Activated T-cell treated with anti-CD3 and anti-CD28 coated beads for 48 hours (primary cell): ENCODE data around the gene PRAME.
"Not testable (repeated sequence)": the region's sequence is repeated elsewhere in the genome, so short reads cannot be mapped to it uniquely, and the experiment has no call there.

Source experiments
- DNase-seq: peaks from one replicate; pipeline ENCODE4 v3.0.0-alpha.2; 2020; ENCODE audit warnings: low read depth

Gene PRAME

DNA sequence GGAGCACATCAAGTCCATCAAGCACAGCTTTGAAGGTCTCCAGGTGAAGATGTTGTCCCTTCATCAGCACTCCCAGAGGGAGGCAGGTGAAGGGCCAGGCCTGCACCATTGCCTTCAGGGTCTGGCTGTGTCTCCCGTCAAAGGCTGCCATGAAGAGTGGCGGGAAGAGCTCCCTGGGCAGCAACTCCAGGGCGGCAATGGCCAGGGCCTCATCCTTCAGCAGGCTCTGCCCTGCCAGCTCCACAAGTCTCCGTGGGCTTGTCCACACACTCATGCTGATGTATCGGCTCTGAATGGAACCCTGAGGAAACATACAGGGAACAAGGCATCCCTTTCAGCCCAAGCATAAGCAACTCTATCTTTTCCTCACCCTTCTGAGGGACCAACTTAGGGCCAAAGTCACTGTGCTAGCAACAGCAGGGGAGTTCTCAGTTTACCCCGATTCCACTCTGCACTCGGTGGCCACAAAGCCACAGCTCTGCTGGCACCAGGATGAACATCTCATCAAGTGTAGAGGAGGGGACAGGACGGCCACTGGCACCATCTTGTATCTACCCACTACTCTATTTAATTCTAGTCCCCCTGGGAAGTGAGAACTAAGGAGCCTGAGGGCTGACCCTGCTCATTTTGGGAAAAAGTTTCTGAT, 8.2 kb downstream of the PRAME start:
- no peak for DNase-seq

DNA sequence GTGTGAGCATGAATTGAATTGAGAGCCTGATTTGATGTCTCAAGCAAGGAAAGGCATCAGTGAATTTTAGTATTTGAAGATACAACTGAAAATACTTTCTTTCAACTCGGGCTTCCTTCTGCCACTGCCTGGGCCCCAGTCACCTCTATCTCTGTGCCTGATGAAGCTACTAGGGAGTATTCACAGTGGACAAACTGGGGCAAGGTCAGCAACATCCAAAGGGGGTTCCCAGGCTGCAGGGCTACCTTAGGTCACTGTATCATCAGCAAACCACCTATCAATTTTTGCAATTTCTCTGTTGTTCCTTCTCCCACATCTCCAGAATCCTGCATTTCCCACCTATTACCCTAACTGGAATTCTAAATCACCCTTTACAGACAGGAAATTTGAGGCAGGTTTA, 10.2 kb downstream of the PRAME start:
- no peak for DNase-seq

DNA sequence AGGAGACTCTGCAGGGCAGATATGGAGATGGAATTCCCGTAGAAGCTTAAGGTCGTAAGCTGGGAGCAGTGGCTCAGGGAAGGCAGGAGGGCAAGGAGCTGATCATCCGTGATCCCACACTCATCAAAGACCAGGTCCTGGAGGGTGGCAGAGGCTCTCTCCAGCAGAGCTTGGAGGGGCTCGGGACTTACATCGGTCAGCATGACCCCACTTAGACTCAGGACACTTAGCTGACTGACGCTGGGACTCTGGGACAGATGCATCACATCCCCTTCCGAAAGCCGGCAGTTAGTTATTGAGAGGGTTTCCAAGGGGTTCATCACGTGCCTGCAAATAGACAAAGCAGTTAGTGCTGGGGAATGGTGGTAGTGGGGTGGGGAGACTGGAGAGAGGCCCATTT, 10.7 kb downstream of the PRAME start:
- DNase-seq: no peak

DNA sequence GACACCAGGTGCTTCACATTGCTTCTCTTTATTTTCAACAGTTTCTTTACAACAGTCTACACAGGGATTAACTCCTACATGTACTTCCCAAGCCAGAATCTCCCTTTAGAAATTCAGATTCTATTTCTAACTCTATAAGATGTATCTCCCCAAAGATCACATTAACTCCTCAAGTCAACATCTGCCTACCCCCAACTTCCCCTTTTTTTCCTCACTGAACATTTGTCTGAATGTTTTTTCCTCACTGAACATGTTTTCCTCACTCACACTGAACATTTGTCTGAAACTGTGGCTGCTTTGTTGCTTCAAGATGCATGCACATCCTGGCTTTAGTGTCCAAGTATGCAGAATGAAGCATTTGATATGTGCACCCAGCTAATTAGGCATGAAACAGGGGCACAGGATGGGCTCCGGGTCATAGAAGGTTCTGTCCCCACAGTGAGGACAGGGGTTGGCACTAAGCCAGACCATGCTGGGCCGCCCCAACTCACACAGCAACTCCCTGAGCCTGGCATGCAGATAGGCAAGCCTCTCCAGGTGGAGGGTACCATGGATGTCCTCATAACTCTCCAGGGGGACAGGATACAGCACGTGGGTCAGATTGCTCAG, 11.3 kb downstream of the PRAME start:
- DNase-seq: no peak

DNA sequence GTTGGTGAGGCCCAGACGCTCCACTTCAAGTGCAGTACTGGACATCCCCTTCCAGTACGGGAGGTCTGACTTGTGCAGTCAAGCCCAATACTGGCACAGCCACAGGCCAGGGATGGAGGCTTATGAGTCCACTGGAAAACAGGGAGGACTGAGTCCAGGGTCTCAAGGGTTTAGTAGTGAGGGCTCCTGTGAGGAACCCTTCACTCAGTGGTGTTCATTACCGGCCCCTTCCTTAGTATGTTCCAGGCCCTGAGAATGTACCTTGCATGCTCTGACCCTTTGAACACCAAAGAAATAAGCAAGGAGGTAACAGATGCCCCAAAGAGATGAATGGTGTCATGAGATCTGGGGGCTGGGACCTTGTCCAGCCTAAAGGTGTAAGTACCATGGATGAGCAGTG, 11.8 kb downstream of the PRAME start:
- no peak for DNase-seq

DNA sequence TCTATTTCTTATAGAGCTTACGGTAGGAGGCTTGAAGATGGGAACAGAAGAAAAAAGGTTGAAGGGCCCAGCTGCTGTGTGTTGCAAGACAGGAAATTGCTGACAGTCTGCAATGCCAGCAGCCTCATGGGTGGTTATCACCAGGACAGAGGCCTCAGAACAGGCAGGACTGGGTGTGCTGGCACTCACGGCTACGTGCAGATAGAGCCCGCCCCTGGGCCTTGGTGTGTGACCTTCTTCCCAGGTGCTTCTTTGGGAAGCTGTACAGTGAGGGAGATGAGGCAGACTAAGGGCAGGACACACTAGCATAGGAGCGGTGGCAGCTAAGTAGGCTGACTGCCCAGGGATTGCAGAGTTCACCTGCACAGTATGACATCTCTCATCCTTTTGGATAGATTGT, 12.6 kb downstream of the PRAME start:
- no peak for DNase-seq

DNA sequence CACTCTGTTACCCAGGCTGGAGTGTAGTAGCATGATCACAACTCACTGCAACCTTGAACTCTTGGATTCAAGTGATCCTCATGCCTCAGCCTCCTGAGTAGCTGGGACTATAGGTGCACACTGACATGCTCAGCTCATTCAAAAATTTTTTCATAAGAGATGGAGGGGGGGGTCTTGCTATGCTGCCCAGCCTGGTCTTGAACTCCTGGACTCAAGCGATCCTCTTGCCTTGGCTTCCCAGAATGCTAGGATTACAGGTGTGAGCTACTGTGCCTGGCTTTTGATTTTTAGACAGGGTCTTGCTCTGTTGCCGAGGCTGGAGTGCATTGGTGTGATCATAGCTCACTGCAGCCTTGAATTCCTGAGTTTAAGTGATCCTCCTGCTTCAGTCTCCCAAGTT, 14.0 kb downstream of the PRAME start:
- DNase-seq: no peak

DNA sequence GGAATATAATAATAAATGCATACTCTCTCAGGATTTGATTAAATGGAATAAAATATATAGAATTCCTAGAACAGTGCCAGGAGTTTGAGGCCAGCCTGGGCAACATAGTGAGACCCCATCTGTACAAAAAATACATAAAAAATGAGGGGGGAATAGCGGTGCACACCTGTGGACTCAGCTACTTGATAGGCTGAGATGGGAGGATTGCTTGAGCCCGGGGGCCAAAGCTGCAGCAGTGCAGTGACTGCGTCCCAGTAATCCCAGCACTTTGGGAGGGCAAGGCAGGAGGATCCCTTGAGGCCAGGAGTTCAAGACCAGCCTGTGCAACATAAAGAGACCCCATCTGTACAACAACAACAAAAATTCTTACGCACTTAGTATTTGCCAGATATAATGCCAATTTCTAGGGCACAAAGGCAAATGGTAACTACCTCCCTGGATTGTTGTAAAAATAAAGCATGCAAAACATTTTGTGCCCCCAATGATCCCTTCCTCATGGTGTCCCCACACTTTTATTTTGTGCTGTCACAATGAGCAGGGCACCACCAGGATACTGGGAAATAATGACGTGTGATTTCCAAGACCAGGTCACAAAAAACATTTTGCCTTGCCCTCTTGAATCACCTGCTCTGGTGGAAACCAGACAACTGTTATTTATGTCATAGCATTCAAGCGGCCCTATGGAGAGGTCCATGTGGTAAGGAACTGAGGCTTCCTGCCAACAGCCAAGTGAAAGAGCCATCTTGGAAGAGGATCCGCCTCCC, 20.7 kb downstream of the PRAME start:
- DNase-seq: no peak

DNA sequence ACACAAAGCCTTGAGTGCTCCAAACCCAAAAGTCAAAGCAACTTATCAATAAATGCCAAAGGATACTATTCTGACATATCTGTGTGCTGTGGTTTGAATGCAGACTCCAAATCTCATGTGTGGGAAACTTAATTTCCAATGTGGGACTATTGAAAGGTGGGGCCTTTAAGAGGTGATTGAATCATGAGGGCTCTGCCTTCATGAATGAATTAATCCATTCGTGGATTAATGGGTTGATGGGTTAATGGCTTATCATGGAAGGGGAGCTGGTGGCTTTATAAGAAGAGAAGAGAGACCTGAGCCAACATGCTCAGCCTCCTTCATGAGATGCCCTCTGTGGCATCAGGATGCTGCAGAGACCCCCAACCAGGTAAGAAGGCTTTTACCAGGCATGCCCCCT, 22.1 kb downstream of the PRAME start:
- DNase-seq: no peak

DNA sequence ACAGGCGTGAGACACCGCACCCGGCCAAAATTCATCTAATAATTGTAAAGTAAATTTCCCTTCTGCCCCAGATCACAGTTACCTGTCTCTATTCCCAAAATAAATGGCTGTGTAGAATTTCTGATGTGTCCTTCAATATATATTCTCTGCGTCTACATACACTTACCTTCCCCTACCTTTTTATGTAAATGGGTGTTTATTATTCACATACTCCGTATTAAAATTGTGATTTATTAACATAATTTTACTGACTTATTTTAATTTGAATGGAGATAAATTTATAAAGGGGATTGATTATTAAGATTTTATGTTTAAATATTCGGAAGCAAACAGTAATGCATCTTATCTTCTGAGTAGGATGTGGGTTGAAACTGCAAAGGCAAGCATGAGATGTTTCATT, 22.6 kb downstream of the PRAME start:
- no peak for DNase-seq

DNA sequence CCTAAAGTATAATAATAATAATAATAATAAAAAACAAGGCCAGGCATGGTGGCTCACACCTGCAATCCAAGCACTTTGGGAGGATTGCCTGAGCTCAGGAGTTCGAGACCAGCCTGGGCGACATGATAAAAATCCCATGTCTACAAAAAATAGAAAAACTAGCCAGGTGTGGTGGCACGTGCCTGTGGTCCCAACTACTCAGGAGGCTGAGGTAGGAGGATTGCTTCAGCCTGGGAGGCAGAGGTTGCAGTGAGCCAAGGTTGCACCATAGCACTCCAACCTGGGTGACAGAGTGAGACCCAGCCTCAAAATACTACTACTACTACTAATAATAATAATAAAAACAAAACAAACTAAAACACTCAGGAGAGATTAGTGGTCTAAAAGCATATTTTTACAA, 23.4 kb downstream of the PRAME start:
- DNase-seq: no peak

DNA sequence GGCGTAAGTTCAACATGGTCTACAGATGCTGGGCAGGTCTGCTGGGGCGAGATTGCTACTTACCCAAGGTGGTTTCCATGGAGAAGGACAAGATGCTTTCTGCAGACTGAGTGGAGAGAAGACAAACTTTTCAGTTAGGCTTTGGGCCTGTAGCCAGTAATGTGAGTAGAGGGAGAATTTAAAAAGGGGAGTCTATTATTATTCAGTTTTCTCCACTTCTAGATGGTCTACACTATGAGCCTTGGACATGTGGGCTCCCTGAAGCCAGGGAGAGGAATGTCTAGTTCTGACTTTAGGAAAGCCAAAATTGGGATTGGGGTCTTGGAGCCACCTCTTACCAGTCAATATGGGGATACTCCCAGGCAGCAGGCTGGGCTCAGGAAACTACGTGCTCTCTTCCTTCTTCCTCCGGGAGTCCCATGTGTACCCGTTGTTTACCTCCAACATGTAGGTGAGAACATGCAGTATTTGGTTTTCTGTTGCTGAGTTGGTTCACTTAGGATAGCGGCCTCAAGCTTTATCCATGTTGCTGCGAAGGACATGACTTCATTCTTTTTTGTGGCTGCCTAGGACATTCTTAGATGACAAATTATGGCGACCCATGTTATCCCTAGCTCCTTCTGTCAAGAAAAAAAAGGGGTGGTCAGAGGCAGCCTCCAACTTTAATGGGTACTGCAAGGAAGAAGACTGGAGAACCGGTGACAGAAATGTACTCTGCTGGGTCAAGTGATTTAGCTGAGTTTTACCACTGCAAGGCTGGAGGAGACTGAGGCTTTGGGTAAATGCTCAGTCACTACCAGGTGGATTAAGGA, 24.3 kb downstream of the PRAME start:
- no peak for DNase-seq

DNA sequence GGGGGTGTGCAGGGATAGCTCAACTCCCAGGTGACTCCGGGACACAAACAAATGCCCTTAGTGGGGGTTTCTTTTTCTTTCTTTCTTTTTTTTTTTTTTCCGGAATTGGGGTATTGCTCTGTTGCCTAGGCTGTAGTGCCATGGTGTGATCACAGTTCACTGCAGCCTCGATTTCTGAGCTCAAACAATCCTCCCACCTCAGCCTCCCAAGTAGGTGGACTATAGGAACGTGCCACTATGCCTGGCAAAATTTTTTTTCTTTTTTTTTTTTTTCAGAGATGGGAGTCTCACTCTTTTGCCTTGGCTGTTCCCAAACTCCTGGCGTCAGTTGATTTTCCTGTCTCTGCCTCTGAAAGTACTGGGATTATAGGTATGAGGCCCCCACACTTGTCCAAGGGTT, 25.2 kb downstream of the PRAME start:
- DNase-seq: no peak

DNA sequence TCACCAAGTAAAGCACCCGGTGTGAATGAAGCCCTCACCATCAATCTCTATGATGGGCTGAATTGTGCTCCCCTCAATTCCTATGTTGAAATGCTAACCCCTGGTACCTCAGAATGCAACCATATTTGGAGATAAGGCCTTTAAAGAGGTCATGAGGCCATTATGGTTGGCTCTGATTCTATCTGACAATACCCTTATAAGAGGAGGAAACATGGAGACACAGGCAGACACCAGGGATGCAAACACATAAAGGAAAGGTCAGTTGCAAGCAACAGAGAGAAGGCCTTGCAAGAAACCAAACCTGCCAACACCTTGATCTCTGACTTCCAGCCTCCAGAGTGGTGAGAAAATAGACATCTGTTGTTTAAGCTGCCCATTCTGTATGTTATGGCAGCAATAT, 25.6 kb downstream of the PRAME start:
- DNase-seq: no peak

DNA sequence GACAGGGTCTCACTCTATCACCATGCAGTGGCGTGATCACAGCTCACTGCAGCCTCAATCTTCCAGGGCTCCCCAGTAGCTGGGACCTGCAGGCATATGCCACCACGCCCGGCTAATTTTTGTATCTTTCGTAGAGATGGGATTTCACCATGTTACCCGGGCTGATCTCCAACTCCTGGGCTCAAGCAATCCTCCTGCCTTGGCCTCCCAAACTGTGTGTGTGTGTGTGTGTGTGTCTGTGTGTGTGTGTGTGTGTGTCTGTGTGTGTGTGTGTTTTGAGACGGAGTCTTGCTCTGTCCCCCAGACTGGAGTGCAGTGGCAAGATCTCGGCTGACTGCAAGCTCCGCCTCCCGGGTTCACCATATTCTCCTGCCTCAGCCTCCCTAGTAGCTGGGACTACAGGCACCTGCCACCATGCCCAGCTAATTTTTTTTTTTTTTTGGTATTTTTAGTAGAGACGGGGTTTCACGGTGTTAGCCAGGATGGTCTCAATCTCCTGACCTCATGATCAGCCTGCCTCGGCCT, 26.5 kb downstream of the PRAME start:
- DNase-seq: not testable (repeated sequence)

DNA sequence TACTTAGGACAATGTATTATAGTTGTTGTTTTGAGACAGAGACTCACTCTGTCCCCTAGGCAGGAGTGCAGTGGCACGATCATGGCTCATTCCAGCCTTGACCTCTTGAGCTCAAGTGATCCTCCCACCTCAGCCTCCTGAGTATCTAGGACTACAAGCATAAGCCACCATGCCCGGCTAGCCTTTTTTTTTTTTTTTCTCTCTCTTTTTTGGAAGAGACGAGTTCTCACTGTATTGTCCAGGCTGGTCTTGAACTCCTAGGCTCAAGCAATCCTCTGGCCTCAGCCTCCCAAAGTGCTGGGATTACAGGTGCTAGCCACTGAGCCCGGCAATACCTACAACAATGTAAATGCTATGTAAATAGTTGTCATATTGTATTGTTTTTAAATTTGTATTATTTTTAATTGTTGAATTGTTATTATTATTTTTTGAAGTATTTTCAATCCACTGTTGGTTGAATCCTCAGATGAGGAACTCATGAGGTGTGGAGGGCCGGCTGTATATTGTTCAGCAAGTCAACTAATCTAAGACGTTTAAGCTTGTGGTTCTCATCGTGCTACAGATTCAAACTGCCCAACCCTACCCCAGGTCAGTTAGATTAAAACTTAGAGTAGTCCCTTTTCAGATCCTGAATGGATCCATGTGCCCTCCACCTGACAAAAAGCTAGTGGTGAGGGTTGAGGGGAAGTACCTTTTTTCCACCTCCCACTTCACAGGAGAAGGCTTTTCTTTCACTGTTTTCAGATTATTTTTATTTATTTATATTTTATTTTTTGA, 27.1 kb downstream of the PRAME start:
- DNase-seq: no peak

DNA sequence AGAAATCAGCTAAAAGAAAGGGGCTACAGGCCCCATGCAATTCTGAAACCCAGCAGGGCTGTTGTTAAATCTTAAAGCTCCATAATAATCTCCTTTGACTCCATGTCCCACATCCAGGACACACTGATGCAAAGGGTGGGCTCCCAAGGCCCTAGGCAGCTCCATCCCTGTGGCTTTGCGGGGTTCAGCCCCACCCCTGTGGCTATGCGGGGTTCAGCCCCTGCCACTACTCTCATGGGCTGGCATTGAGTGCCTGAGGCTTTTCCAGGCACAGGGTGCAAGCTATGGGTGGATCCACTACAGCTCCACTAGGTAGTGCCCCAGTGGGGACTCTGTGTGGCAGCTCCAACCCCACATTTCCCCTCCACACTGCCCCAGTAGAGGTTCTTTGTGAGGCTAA, 30.3 kb downstream of the PRAME start:
- DNase-seq: no peak

DNA sequence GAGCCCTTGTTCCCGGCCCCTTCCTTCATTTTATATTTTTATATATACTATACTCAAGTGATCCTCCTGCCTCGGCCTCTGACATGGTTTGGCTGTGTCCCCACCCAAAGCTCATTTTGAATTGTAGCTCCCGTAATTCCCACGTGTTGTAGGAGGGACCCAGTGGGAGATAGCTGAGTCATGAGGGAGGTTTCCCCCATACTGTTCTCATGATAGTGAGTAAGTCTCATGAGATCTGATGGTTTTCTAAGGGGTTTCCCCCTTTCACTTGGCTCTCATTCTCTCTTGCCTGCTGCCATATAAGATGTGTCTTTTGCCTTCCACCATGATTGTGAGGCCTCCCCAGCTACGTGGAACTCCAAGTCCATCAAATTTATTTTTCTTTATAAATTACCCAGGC, 31.8 kb downstream of the PRAME start:
- no peak for DNase-seq

DNA sequence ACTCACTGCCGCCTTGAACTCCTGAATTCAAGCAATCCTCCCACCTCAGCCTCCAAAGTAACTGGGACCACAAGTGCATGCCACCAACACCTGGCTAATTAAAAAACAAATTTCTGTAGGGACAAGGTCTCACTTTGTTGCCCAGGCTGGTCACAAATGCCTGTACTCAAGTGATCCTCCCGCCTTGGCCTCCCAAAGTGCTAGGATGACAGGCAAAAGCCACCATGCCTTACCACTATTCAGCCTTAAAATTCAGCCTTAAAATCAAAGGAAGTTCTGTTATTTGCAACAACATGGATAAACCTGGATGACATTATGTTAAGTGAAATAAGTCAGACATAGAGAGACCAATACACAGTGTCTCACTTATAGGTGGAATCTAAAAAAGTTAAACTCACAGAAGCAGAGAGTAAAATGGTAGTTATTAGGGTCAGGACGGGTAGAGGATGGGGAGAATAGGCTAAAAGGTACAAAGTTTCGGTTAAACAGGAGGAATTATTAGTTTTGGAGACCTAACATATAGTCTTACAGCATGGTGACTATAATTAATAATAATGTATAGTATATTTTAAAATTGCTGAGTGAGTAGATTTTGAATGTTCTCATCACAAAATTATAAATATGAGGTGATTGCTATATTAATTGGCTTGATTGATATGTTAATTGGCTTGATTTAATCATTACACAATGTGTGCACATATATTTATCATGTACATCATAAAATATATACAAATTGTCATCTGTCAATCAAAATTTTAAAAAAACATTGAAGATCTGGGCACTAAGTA, 32.7 kb downstream of the PRAME start:
- DNase-seq: no peak

DNA sequence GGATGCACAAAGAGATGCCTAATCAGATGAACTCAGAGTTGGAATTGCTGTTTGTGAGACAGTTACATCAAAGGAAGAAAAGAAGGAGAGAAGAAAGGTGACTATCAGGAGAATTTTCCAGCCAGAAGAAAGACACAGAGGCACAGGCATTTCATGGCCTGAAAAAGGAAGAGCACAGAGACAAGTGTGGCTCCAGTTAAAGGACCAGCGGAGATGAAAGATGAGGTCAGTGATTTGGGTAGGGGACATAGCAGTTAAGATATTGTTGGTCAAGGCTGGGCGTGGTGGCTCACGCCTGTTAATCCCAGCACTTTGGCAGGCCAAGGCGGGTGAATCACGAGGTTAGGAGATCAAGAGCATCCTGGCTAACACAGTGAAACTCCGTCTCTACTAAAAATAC, 35.6 kb downstream of the PRAME start:
- DNase-seq: no peak

DNA sequence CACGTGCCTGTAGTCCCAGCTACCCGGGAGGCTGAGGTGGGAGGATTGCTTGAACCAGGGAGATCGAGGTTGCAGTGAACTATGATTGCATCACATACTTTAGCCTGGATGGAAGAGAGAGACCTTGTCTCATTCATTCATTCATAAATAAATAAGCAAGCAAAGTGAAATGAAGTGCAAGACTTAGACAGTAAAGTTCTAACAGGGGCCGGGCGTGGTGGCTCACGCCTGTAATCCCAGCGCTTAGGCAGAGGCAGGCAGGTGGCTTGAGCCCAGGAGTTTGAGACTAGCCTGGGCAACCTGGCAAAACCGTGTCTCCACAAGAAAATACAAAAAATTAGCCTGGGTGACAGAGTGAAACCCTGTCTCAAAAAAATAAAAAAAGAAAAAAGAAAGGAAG, 37.4 kb downstream of the PRAME start:
- no peak for DNase-seq
